Mucosa of descending colon (tissue), 3 donors: ENCODE results near the gene SYVN1. TPM values are rescaled to one million over a fixed set of nuclear protein-coding genes. Genes with fewer than 3 reads are reported as not detected.
A peak's percentile ranks its signal among the peaks of the same experiment; 100 is the strongest.
"Not testable (repeated sequence)": the region's sequence is repeated elsewhere in the genome, so short reads cannot be mapped to it uniquely, and the experiment has no call there.

Experiments
- ATAC-seq: fragments of 200-7000 bp; cut with Tn5 transposase; one replicate; pipeline ENCODE4 v1.9.1; 2020; ENCODE audit warnings: mild to moderate bottlenecking, moderate library complexity
- DNase-seq, 3 donors: peaks; one replicate each; pipeline ENCODE4 v3.0.0-alpha.2; 2020
- H3K36me3 ChIP-seq: fragments of 200-600 bp; one replicate; pipeline ENCODE4 v1.8.0; 2021; ENCODE audit warnings: low read depth, mild to moderate bottlenecking
- H3K4me1 ChIP-seq: fragments of 200-600 bp; one replicate; pipeline ENCODE4 v1.8.0; 2021; ENCODE audit warnings: low read depth, mild to moderate bottlenecking
- H3K4me3 ChIP-seq: fragments of 200-600 bp; one replicate; pipeline ENCODE4 v1.8.0; 2021; ENCODE audit warnings: mild to moderate bottlenecking
- H3K9me3 ChIP-seq: fragments of 200-600 bp; one replicate; pipeline ENCODE4 v1.8.0; 2021; ENCODE audit warnings: mild to moderate bottlenecking
- intact Hi-C, 2 donors: fragments of 100-400 bp; cut with DNase I in 1 of 2; cut with micrococcal nuclease in 1 of 2; formaldehyde crosslinking; loops; one replicate each; pipeline versions ENCODE4 v1.11.0 to v1.11.1; 2022; cut with DNase I, micrococcal nuclease
- total RNA-seq, 3 donors: library from RNA; stranded (reverse); fragmentation: NEBNext Ultra II Directional in 2 of 3; extraction: Animal tissue kit (Norgen Biotek cat#: 25700) in 2 of 3; gene quantifications; one replicate each; pipeline versions ENCODE4 v1.2.1 to v1.2.4, GENCODE V29; 2021 to 2023
- TF ChIP-seq, protein P1 (sequence below): fragments of 200-600 bp; IDR thresholded peaks from one replicate; pipeline ENCODE4 v1.8.0; 2022; ENCODE audit warnings: antibody characterized with exemption, mild to moderate bottlenecking
- donor health status: DM: no; HTN: no; CAD: no; lungs with moderate emphysema.
- donor health status: DM: no; HTN: no; CAD: no.
- donor health status: DM: no; HTN: yes; CAD: no.

The SYVN1 gene
- total RNA-seq, 3 donors from 2014 or later: 59.7 to 62.2 (median 60.3) TPM

DNA sequence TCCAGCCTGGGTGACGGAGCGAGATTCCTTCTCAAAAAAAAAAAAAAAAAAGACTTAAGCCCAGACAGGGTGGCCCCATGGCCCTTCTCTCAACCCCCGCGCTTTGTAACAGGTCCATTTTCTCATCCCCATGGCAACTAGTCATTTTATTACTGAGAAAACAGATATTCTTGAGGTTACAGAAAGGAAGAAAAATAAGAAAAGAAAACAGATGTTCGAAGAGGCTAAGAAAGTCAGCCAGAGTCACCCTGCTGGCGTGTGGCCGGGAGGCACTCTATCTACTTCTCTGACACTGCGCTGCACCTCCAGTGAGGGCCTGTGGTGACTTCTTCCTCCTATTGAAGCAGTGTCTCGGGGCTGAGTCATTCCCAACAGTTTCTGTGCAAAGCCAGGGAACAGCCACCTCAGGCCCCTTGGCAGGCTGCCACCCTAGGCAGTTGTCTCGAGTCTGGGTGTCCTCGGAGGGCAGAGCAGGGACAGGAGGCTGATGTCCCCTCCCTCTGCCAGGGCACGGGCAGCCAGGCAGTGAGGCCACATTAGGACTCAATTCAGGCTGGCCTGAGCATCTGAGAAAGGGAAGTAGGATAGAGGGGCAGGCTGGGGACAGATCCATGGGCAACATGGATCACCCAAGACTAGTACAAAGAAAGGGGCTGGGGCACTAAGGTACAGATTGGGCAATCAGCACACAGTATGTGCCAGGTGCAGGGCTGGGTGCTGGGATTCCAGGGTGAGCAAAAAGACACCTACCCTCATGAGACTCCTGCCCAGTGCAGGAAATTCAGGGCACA, 16.4 kb upstream of the SYVN1 start:
- H3K36me3 ChIP-seq: no peaks in the 10 kb centered on the region
- no peak overlapping the region for H3K4me3 ChIP-seq
- ATAC-seq: peak; percentile 96
- TF ChIP-seq, protein P1, sequence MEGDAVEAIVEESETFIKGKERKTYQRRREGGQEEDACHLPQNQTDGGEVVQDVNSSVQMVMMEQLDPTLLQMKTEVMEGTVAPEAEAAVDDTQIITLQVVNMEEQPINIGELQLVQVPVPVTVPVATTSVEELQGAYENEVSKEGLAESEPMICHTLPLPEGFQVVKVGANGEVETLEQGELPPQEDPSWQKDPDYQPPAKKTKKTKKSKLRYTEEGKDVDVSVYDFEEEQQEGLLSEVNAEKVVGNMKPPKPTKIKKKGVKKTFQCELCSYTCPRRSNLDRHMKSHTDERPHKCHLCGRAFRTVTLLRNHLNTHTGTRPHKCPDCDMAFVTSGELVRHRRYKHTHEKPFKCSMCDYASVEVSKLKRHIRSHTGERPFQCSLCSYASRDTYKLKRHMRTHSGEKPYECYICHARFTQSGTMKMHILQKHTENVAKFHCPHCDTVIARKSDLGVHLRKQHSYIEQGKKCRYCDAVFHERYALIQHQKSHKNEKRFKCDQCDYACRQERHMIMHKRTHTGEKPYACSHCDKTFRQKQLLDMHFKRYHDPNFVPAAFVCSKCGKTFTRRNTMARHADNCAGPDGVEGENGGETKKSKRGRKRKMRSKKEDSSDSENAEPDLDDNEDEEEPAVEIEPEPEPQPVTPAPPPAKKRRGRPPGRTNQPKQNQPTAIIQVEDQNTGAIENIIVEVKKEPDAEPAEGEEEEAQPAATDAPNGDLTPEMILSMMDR: no peak
- intact Hi-C loops: no loop called here
- no peaks in the 10 kb centered on the region for H3K9me3 ChIP-seq
- peaks cover 12% of the 10 kb centered on the region for H3K4me1 ChIP-seq
- peak; percentile 76 to 92 (median 86) for DNase-seq

DNA sequence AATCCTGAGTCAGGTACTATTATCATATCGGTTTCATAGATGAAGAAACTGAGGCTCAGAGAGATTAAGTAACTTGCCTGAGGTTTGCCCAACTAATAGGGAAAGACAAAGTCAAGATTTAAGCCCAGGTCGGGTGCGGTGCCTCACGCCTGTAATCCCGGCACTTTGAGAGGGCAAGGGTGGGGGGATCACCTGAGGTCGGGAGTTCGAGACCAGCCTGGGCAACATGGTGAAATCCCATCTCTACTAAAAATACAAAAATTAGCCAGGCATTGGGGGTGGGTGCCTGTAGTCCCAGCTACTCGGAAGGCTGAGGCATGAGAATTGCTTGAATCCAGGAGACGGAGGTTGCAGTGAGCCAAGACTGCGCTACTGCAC, 15.8 kb upstream of the SYVN1 start:
- H3K9me3 ChIP-seq, DNase-seq, intact Hi-C loops, H3K4me3 ChIP-seq, ATAC-seq, H3K36me3 ChIP-seq: not testable (repeated sequence)
- peaks cover 12% of the 10 kb centered on the region for H3K4me1 ChIP-seq

DNA sequence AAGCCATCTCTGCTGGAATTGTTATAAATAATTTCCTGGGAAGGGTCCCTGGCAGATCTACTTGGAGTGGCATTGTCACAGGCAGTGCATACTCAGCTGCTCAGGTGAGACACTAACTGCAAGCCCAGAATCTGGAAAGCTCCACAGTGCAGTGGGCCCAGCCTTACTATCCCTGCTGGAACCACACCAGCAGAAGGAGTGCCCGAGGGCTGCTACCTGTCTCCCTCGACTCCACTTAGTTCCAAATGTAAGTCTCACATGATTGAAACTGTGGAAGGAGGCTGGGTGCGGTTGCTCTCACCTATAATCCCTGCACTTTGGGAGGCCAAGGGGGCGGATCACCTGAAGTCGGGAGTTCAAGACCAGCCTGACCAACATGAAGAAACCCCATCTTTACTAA, 14.3 kb upstream of the SYVN1 start:
- DNase-seq (no peak), ATAC-seq (no peak)
- Histone ChIP-seq H3K36me3 (no peaks in the 10 kb centered on the region), H3K4me1 (peaks cover 12% of the 10 kb centered on the region), H3K4me3 (no peak overlapping the region), H3K9me3 (no peaks in the 10 kb centered on the region)
- TF ChIP-seq, protein P1: no peak
- intact Hi-C loops: no loop called here

DNA sequence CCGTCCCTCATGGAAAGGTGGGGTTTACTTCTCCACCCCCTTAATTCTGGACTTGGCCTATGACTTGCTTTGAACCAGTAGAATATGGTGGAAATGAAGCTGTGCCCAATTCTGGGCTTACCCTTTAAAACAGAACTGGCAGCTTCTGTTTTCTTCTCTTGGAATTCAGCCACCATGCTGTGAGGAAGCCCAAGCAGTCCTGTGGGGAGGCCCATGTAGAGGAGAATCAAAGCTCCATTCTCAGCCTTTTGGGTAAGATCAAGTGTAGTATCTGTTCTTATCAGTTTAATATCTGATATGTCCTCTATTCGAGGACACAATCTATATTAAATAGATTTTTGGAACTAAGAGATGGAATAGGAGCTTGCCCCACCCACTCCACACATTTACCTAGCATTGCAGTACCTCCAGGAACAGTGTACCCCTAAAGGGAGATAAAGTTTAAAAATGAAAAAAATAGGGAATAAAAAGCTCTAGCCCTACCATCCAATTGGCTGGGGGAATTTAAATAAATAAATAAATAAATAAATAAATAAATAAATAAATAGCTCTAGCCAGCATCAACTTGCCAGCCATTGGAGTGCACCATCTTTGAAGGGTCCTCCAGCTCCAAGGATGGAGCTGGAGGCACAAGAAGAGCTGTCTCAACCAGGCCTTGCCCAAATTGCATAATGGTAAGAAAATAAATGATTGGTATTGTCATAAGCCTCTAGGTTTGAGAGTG, 13.2 kb upstream of the SYVN1 start:
- TF ChIP-seq, protein P1: no peak
- Histone ChIP-seq H3K4me3 (no peak overlapping the region), H3K9me3 (no peaks in the 10 kb centered on the region), H3K36me3 (no peaks in the 10 kb centered on the region), H3K4me1 (peaks cover 12% of the 10 kb centered on the region)
- DNase-seq (no peak), ATAC-seq (no peak)
- intact Hi-C loops: no loop called here

DNA sequence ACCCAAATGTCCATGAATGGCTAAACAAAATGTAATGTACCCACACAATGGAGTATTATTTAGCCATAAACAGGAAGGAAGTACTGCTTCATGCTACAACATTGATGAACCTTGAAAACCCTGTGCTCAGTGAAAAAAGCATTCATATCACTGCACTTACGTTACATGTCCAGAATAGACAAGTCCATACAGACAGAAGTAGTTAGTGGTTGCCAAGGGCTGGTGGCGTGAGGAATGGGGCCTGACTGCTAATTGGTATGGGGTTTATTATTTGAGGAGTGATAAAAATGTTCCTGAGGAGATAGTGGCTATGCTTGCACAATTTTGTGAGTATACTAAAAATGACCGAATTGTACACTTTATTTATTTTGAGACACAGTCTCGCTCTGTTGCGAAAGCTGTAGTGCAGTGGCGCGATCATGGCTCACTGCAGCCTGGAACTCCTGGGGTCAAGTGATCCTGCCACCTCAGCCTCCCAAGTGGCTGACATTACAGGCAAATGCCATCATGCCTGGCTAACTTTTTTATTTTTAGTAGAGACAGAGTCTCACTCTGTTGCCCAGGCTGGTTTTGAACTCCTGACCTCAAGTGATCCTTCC, 7.7 kb upstream of the SYVN1 start:
- no peaks in the 10 kb centered on the region for H3K4me1 ChIP-seq
- no peaks in the 10 kb centered on the region for H3K36me3 ChIP-seq
- no peak for ATAC-seq
- TF ChIP-seq, protein P1: no peak
- H3K9me3 ChIP-seq: no peaks in the 10 kb centered on the region
- H3K4me3 ChIP-seq: no peak overlapping the region
- no peak for DNase-seq
- intact Hi-C loops: no loop called here
